Measurements from ENCODE around the gene PLEKHG2.

Gene PLEKHG2

DNA sequence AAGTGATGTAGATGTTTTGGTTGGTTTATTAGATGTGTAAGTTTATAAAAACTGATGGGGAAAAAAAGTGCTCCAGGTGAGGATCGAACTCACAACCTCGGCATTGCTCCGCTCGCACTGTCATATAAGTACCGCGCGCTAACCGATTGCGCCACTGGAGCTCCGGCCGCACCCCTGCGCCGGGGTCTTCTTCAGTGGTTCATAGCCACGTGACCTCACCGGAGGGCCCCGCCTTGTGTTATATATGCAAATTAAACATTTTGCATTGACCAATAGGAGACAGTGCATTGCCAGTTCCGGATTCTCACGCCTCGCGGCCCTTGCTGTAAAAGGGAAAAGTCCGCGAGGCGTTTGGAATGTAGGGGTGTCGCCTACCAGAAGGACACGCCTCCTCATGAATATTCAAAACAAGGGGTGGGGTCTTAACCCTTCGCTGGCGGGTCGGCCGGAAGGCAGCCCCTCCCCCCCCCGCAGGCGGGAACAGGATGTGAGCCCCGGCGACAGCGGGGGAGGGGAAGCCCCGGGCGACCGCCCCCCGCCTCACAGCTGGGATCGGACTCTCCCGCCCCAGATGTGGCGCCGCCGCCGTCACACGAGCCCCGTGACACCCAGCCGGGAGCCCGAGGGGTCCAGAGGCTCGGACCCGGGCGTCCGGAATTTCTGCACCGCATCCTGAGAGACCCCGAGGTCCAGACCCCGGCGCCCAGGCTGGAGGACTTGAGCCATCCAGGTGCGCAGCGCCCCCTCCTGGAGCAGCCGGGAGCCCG lies at the start of gene PLEKHG2:
PLEKHG2 (plus strand) TSS at position 570 of the 767 bp plus-strand sequence. CDS start 1,418 bp downstream, outside the sequence.
- TF ChIP-seq EZH2phosphoT487 (IDR thresholded peaks at IDR 0.05; ENCODE audit: low read depth) (no peak), CTCF (IDR thresholded peaks at IDR 0.05; ENCODE audit: low read depth, low read length) (peak; percentile 93)
- Histone ChIP-seq H3K79me2 (ENCODE audit: low read length) (peaks cover 49% of the 10 kb centered on the region), H3K4me1 (ENCODE audit: low read length) (peaks cover 28% of the 10 kb centered on the region), H3K4me3 (ENCODE audit: low read length) (peak within 1 kb of the TSS; percentile 95), H4K20me1 (ENCODE audit: insufficient read depth, low read length) (peaks cover 23% of the 10 kb centered on the region), H3K4me2 (ENCODE audit: low read length) (peak within 1 kb of the TSS; percentile 96), H3K9ac (ENCODE audit: low read length) (peak within 1 kb of the TSS; percentile 100), H3K9me3 (ENCODE audit: insufficient read depth, low read length) (no peaks in the 10 kb centered on the region), H3K27ac (ENCODE audit: low read length) (peak within 1 kb of the TSS; percentile 93), H3K27me3 (ENCODE audit: low read depth, low read length) (no peaks in the 10 kb centered on the region), H3K36me3 (replicated peaks; ENCODE audit: low read depth, low read length) (peaks cover 34% of the 10 kb centered on the region), H2AFZ (ENCODE audit: low read depth, low read length) (peak within 1 kb of the TSS; percentile 62)

- Histone ChIP-seq H3K4me3 (ENCODE audit: low read length) (no peak overlapping the region), H3K9me3 (ENCODE audit: insufficient read depth, low read length) (no peaks in the 10 kb centered on the region), H3K27me3 (ENCODE audit: low read depth, low read length) (no peaks in the 10 kb centered on the region), H3K79me2 (ENCODE audit: low read length) (no peaks in the 10 kb centered on the region), H3K9ac (ENCODE audit: low read length) (no peak overlapping the region), H3K36me3 (replicated peaks; ENCODE audit: low read depth, low read length) (peaks cover 63% of the 10 kb centered on the region), H4K20me1 (ENCODE audit: insufficient read depth, low read length) (peaks cover 7% of the 10 kb centered on the region; the same call in 1 of the 2 replicates), H2AFZ (ENCODE audit: low read depth, low read length) (no peak overlapping the region), H3K27ac (ENCODE audit: low read length) (no peak overlapping the region), H3K4me1 (ENCODE audit: low read length) (peaks cover 7% of the 10 kb centered on the region; the same call in 1 of the 2 replicates), H3K4me2 (ENCODE audit: low read length) (no peak overlapping the region)
- no peak for TF ChIP-seq EZH2phosphoT487 (IDR thresholded peaks at IDR 0.05; ENCODE audit: low read depth)
- TF ChIP-seq CTCF (IDR thresholded peaks at IDR 0.05; ENCODE audit: low read depth, low read length): no peak
Measured at GRCh38 chr19:39362682-39363657, 49.5 kb upstream of the PLEKHG2 start.

GRCh38 chr19:39363901-39364457 lies 48.5 kb upstream of the PLEKHG2 start:
- peaks cover 54% of the 10 kb centered on the region for H3K36me3 ChIP-seq (replicated peaks; ENCODE audit: low read depth, low read length)
- H3K4me2 ChIP-seq (ENCODE audit: low read length): no peak overlapping the region
- H3K9ac ChIP-seq (ENCODE audit: low read length): no peak overlapping the region
- H3K9me3 ChIP-seq (ENCODE audit: insufficient read depth, low read length): no peaks in the 10 kb centered on the region
- no peak overlapping the region for H2AFZ ChIP-seq (ENCODE audit: low read depth, low read length)
- H3K27me3 ChIP-seq (ENCODE audit: low read depth, low read length): no peaks in the 10 kb centered on the region
- H3K4me3 ChIP-seq (ENCODE audit: low read length): no peak overlapping the region
- no peak for TF ChIP-seq EZH2phosphoT487 (IDR thresholded peaks at IDR 0.05; ENCODE audit: low read depth)
- peaks cover 7% of the 10 kb centered on the region; the same call in 1 of the 2 replicates for H3K4me1 ChIP-seq (ENCODE audit: low read length)
- no peak overlapping the region for H3K27ac ChIP-seq (ENCODE audit: low read length)
- H3K79me2 ChIP-seq (ENCODE audit: low read length): no peaks in the 10 kb centered on the region
- peaks cover 7% of the 10 kb centered on the region; the same call in 1 of the 2 replicates for H4K20me1 ChIP-seq (ENCODE audit: insufficient read depth, low read length)

DNA sequence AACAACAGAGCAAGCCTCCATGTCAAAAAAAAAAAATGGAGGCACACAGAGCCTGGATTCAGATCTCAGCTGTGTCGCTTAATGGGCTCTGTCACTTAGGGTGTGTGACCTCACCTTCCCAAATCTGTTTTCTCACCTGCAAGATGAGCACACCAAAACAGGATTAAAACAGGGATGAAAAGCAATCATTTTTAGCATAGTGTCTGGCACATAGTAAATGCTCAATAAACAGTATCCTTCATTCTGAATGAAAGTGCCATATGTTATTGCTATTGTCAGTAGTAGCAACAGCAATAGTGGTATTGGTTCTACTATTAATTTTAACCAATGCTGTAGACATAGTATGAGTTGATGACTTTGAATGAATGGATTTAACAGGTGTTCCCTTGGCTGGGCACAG lies 46.9 kb upstream of the PLEKHG2 start:
- no peak overlapping the region for H3K4me3 ChIP-seq (ENCODE audit: low read length)
- H3K27ac ChIP-seq (ENCODE audit: low read length): no peak overlapping the region
- peaks cover 57% of the 10 kb centered on the region for H3K36me3 ChIP-seq (replicated peaks; ENCODE audit: low read depth, low read length)
- H4K20me1 ChIP-seq (ENCODE audit: insufficient read depth, low read length): peaks cover 10% of the 10 kb centered on the region
- no peak overlapping the region for H2AFZ ChIP-seq (ENCODE audit: low read depth, low read length)
- H3K4me2 ChIP-seq (ENCODE audit: low read length): no peak overlapping the region
- no peaks in the 10 kb centered on the region for H3K79me2 ChIP-seq (ENCODE audit: low read length)
- H3K9me3 ChIP-seq (ENCODE audit: insufficient read depth, low read length): no peaks in the 10 kb centered on the region
- H3K27me3 ChIP-seq (ENCODE audit: low read depth, low read length): no peaks in the 10 kb centered on the region
- TF ChIP-seq EZH2phosphoT487 (IDR thresholded peaks at IDR 0.05; ENCODE audit: low read depth) (no peak), CTCF (IDR thresholded peaks at IDR 0.05; ENCODE audit: low read depth, low read length) (no peak)
- H3K4me1 ChIP-seq (ENCODE audit: low read length): peaks cover 7% of the 10 kb centered on the region; the same call in 1 of the 2 replicates
- no peak overlapping the region for H3K9ac ChIP-seq (ENCODE audit: low read length)

Measured in OCI-LY3 (cell line).